ENCODE results near the gene IRAK1BP1. TPM values are rescaled to one million over a fixed set of nuclear protein-coding genes. Genes with fewer than 3 reads are reported as not detected.

Gene IRAK1BP1, protein sequence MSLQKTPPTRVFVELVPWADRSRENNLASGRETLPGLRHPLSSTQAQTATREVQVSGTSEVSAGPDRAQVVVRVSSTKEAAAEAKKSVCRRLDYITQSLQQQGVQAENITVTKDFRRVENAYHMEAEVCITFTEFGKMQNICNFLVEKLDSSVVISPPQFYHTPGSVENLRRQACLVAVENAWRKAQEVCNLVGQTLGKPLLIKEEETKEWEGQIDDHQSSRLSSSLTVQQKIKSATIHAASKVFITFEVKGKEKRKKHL
- total RNA-seq: 10 to 100 TPM in 1 of 4 donors, 1 to 10 TPM in 3; 3.6 to 11.6 (median 8.2) TPM

- DNase-seq (ENCODE audit: low spot score in 2 of 2): peak; percentile 53 to 59
- H3K4me3 ChIP-seq: peak within 1 kb of the TSS; percentile 71 to 83 (median 77)
- peak in 1 of 2 donors; percentile 72 for TF ChIP-seq EP300 (IDR thresholded peaks at IDR 0.05)
- TF ChIP-seq, protein P1, sequence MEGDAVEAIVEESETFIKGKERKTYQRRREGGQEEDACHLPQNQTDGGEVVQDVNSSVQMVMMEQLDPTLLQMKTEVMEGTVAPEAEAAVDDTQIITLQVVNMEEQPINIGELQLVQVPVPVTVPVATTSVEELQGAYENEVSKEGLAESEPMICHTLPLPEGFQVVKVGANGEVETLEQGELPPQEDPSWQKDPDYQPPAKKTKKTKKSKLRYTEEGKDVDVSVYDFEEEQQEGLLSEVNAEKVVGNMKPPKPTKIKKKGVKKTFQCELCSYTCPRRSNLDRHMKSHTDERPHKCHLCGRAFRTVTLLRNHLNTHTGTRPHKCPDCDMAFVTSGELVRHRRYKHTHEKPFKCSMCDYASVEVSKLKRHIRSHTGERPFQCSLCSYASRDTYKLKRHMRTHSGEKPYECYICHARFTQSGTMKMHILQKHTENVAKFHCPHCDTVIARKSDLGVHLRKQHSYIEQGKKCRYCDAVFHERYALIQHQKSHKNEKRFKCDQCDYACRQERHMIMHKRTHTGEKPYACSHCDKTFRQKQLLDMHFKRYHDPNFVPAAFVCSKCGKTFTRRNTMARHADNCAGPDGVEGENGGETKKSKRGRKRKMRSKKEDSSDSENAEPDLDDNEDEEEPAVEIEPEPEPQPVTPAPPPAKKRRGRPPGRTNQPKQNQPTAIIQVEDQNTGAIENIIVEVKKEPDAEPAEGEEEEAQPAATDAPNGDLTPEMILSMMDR (IDR thresholded peaks at IDR 0.05): no peak
- H3K9me3 ChIP-seq: no peaks in the 10 kb centered on the region
- no peaks in the 10 kb centered on the region for H3K27me3 ChIP-seq
- H3K36me3 ChIP-seq: peaks cover 0 to 16% (median 0%) of the 10 kb centered on the region in 3 donors
- H3K4me1 ChIP-seq: peaks cover 0 to 17% (median 0%) of the 10 kb centered on the region in 4 donors
- peak within 1 kb of the TSS in 3 of 4 donors; percentile 44 to 75 (median 73) for H3K27ac ChIP-seq
- 1% methylated on average over 25 to 34 of the region's 48 CpGs for WGBS, 2 donors
Measured at GRCh38 chr6:78867370-78868040, at the start of gene IRAK1BP1. Gene IRAK1BP1, plus strand, starts transcription at chr6:78867551. Its CDS starts 26 bp downstream, at chr6:78867577.

DNA sequence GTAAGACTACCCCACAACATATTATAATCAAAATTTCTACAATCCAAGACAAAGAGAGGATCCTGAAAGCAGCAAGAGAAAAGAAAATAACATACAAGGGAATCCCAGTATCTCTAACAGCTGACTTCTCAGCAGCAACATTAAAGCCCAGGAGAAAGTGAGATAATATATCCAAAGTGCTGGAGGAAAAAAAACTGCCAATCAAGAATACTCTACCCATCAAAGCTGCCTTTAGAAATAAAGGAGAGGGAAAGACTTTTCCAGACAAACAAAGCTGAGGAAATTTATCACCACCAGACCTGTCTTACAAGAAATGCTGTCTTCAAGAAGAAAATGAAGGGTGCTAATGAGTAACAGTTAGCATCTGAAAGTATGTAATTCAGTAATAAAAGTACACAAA is 43.3 kb upstream of the IRAK1BP1 start:
- Histone ChIP-seq H3K27me3 (no peaks in the 10 kb centered on the region), H3K9me3 (peaks cover 0 to 43% (median 0%) of the 10 kb centered on the region in 4 donors), H3K36me3 (no peaks in the 10 kb centered on the region), H3K4me1 (no peaks in the 10 kb centered on the region), H3K4me3 (no peak overlapping the region), H3K27ac (no peak overlapping the region)
- DNase-seq (ENCODE audit: low spot score in 2 of 2): no peak
- TF ChIP-seq POLR2A (IDR thresholded peaks at IDR 0.05): no peak
- no peak for TF ChIP-seq EP300 (IDR thresholded peaks at IDR 0.05)
- TF ChIP-seq, protein P1 (IDR thresholded peaks at IDR 0.05): no peak

- Histone ChIP-seq H3K27ac (no peak overlapping the region), H3K4me1 (peaks cover 0 to 20% (median 0%) of the 10 kb centered on the region in 4 donors), H3K36me3 (no peaks in the 10 kb centered on the region), H3K9me3 (no peaks in the 10 kb centered on the region), H3K4me3 (no peak overlapping the region), H3K27me3 (no peaks in the 10 kb centered on the region)
- DNase-seq (ENCODE audit: low spot score in 2 of 2): no peak
- WGBS, 2 donors: 89 to 92% methylated on average over 3 of the region's 3 CpGs
- no peak for TF ChIP-seq POLR2A (IDR thresholded peaks at IDR 0.05)
- no peak for TF ChIP-seq EP300 (IDR thresholded peaks at IDR 0.05)
Measured at GRCh38 chr6:78829407-78829806, 37.9 kb upstream of the IRAK1BP1 start.

DNA sequence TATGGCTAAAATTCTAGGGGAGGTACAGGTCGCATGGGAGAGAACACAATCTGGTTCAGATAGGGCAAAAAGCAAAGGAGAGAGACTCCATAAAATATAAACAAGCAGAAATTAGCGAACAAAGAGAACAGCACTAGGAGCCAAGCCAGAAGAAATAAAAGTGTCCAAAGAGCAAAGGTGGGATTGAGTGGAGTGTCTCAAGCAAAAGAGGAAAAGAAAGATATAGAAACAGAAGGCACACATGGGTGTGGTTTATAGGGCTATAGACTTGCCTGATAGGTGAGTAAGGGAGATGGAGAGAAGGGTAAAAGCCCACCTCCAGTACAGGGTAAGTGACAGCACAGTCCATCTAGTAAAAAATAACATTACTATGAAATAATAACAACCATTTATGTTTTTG is 36.5 kb upstream of the IRAK1BP1 start:
- H3K4me3 ChIP-seq: no peak overlapping the region
- peaks cover 0 to 20% (median 0%) of the 10 kb centered on the region in 4 donors for H3K4me1 ChIP-seq
- WGBS, 2 donors: 63 to 65% methylated on average over 2 of the region's 2 CpGs
- no peaks in the 10 kb centered on the region for H3K36me3 ChIP-seq
- TF ChIP-seq, protein P1 (IDR thresholded peaks at IDR 0.05): no peak
- TF ChIP-seq EP300 (IDR thresholded peaks at IDR 0.05): no peak
- TF ChIP-seq POLR2A (IDR thresholded peaks at IDR 0.05): no peak
- no peak overlapping the region for H3K27ac ChIP-seq
- no peaks in the 10 kb centered on the region for H3K9me3 ChIP-seq
- no peak for DNase-seq (ENCODE audit: low spot score in 2 of 2)
- H3K27me3 ChIP-seq: no peaks in the 10 kb centered on the region

- Histone ChIP-seq H3K4me1 (peaks cover 0 to 20% (median 0%) of the 10 kb centered on the region in 4 donors), H3K27ac (peak overlapping the region in 1 of 4 donors; percentile 25), H3K9me3 (no peaks in the 10 kb centered on the region), H3K27me3 (no peaks in the 10 kb centered on the region), H3K36me3 (no peaks in the 10 kb centered on the region), H3K4me3 (no peak overlapping the region)
- TF ChIP-seq POLR2A (IDR thresholded peaks at IDR 0.05) (no peak), EP300 (IDR thresholded peaks at IDR 0.05) (no peak)
- TF ChIP-seq, protein P1 (IDR thresholded peaks at IDR 0.05): no peak
- WGBS, 2 donors: 30 to 34% methylated on average over 2 of the region's 2 CpGs
- DNase-seq (ENCODE audit: low spot score in 2 of 2): no peak
Measured at GRCh38 chr6:78831492-78831891, 35.9 kb upstream of the IRAK1BP1 start.
